Stomach (tissue), 4 donors: ENCODE measurements around the gene TIGD3.

Experiments used
- EP300 ChIP-seq: sonication (generic); formaldehyde crosslinking; IDR thresholded peaks from one replicate; pipeline ENCODE4 v1.6.1; 2017; ENCODE audit warnings: antibody characterized with exemption
- POLR2A ChIP-seq, 4 donors: fragments of 450-650 bp; IDR thresholded peaks; one replicate each; pipeline ENCODE4 v1.6.1; 2016; ENCODE audit warnings: antibody characterized with exemption in 4 of 4, control low read depth in 2 of 4, mild to moderate bottlenecking in 1 of 4, moderate library complexity in 1 of 4
- POLR2AphosphoS5 ChIP-seq, 3 donors: sonication (generic); formaldehyde crosslinking; IDR thresholded peaks; one replicate each; pipeline ENCODE4 v1.6.1; 2016; ENCODE audit warnings: antibody characterized with exemption in 3 of 3
- TF ChIP-seq, protein P1 (sequence below), 7 experiments: fragments of 450-650 bp in 4 of 7; fragments of 200-600 bp in 3 of 7; sonication (generic) in 3 of 7; IDR thresholded peaks; one replicate each; pipeline ENCODE4 v1.5.1; 2016 to 2019; ENCODE audit warnings: antibody characterized with exemption in 7 of 7, control low read depth in 2 of 7, mild to moderate bottlenecking in 1 of 7

GRCh38 chr11:65378208-65378927, 23.8 kb downstream of the TIGD3 start:
- TF ChIP-seq, protein P1, sequence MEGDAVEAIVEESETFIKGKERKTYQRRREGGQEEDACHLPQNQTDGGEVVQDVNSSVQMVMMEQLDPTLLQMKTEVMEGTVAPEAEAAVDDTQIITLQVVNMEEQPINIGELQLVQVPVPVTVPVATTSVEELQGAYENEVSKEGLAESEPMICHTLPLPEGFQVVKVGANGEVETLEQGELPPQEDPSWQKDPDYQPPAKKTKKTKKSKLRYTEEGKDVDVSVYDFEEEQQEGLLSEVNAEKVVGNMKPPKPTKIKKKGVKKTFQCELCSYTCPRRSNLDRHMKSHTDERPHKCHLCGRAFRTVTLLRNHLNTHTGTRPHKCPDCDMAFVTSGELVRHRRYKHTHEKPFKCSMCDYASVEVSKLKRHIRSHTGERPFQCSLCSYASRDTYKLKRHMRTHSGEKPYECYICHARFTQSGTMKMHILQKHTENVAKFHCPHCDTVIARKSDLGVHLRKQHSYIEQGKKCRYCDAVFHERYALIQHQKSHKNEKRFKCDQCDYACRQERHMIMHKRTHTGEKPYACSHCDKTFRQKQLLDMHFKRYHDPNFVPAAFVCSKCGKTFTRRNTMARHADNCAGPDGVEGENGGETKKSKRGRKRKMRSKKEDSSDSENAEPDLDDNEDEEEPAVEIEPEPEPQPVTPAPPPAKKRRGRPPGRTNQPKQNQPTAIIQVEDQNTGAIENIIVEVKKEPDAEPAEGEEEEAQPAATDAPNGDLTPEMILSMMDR (IDR thresholded peaks at IDR 0.05) = no peak
- TF ChIP-seq POLR2A (IDR thresholded peaks at IDR 0.05) = no peak
- no peak for TF ChIP-seq EP300
- no peak for TF ChIP-seq POLR2AphosphoS5 (IDR thresholded peaks at IDR 0.05)
